C4-2B (cell line): ENCODE measurements around the gene ZC3H12C.

Source experiments
- ZFX ChIP-seq: fragments of 450-650 bp; IDR thresholded peaks from 2 replicates; pipeline ENCODE4 v1.6.1; 2017
- TF ChIP-seq, protein P1 (sequence below): fragments of 450-650 bp; conservative IDR thresholded peaks from 2 replicates; pipeline ENCODE4 v1.5.1; 2017; ENCODE audit warnings: mild to moderate bottlenecking

DNA sequence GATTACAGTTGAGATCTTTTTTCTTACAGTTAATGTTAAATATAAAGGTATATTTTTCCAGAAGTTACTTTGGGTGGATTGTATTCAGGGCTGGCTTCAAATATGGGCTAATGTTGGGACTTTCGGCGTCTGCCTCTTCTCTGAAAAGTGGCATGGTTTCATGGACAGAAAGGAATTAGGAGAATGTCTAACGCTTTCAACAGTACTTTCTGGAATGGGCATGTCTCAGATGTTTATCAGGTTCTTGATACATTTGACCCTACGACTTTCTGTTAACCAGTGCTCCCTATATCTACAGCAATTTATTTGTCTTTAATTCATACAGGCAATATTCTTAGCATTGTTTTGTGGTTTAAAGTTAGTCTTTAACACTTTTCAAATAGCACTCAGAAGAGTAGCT is 33.7 kb downstream of the ZC3H12C start:
- TF ChIP-seq, protein P1, sequence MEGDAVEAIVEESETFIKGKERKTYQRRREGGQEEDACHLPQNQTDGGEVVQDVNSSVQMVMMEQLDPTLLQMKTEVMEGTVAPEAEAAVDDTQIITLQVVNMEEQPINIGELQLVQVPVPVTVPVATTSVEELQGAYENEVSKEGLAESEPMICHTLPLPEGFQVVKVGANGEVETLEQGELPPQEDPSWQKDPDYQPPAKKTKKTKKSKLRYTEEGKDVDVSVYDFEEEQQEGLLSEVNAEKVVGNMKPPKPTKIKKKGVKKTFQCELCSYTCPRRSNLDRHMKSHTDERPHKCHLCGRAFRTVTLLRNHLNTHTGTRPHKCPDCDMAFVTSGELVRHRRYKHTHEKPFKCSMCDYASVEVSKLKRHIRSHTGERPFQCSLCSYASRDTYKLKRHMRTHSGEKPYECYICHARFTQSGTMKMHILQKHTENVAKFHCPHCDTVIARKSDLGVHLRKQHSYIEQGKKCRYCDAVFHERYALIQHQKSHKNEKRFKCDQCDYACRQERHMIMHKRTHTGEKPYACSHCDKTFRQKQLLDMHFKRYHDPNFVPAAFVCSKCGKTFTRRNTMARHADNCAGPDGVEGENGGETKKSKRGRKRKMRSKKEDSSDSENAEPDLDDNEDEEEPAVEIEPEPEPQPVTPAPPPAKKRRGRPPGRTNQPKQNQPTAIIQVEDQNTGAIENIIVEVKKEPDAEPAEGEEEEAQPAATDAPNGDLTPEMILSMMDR = no peak
- no peak for TF ChIP-seq ZFX
